Mammary epithelial cell (primary cell): ENCODE measurements around the gene CNTN4.

Source experiments
- EZH2 ChIP-seq: IDR thresholded peaks from 2 replicates; pipeline ENCODE4 v1.6.1; 2012; ENCODE audit warnings: low read length, inconsistent platforms, borderline replicate concordance
- TF ChIP-seq, protein P1 (sequence below), 2 donors: IDR thresholded peaks in 1 of 2; conservative IDR thresholded peaks in 1 of 2; 2 replicates each; pipeline ENCODE4 v1.5.1; 2011 to 2012; ENCODE audit warnings: inconsistent platforms in 2 of 2, low read length in 2 of 2, mild to moderate bottlenecking in 2 of 2, control low read depth in 1 of 2, low read depth in 1 of 2; ENCODE audit not compliant: insufficient read depth in 1 of 2; ENCODE audit errors: extremely low read depth in 1 of 2

DNA sequence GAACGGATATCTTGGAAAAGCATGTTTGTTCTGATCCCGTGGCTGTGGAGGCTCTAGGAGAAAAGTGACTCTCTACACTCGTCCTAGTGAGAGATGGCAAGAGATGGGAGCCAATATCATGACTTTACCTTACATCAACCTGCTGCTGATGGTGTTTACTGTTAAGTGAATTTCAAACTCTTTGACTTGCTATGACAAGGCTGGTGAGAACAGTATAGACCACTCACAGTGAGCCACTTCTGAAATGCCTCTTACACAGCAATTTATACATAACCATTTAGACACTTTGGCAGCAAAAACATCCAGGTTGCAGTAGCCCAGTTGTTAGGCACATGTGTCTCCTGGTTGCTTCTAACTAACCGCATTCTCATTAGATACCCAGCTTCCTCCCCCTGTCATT, 968.2 kb downstream of the CNTN4 start:
- TF ChIP-seq, protein P1, sequence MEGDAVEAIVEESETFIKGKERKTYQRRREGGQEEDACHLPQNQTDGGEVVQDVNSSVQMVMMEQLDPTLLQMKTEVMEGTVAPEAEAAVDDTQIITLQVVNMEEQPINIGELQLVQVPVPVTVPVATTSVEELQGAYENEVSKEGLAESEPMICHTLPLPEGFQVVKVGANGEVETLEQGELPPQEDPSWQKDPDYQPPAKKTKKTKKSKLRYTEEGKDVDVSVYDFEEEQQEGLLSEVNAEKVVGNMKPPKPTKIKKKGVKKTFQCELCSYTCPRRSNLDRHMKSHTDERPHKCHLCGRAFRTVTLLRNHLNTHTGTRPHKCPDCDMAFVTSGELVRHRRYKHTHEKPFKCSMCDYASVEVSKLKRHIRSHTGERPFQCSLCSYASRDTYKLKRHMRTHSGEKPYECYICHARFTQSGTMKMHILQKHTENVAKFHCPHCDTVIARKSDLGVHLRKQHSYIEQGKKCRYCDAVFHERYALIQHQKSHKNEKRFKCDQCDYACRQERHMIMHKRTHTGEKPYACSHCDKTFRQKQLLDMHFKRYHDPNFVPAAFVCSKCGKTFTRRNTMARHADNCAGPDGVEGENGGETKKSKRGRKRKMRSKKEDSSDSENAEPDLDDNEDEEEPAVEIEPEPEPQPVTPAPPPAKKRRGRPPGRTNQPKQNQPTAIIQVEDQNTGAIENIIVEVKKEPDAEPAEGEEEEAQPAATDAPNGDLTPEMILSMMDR (conservative IDR thresholded peaks at IDR 0.05 in 1 of 2, IDR thresholded peaks at IDR 0.05 in 1 of 2; ENCODE audit: extremely low read depth in 1 of 2, insufficient read depth in 1 of 2, low read depth in 1 of 2, low read length in 2 of 2) = no peak
- TF ChIP-seq EZH2 = no peak
